GM13977 (cell line): ENCODE results near the gene ZDHHC14.

Experiments
- DNase-seq: peaks from one replicate; pipeline ENCODE4 v3.0.0; 2012; ENCODE audit warnings: low spot score
- CTCF ChIP-seq: IDR thresholded peaks from 2 replicates; pipeline ENCODE4 v1.5.1; 2012; ENCODE audit warnings: mild to moderate bottlenecking, control low read depth; ENCODE audit not compliant: insufficient read depth; ENCODE audit errors: extremely low read depth, missing control alignments
- in situ Hi-C: fragments of 300-500 bp; cut with MboI; formaldehyde crosslinking; loops from one replicate; pipeline ENCODE4 v1.12.0; 2022; ENCODE audit warnings: low sequenced_read_pairs, low pct_unique_long_range_greater_than_20kb, mixed read lengths, inconsistent platforms; ENCODE audit not compliant: unreplicated experiment

Gene ZDHHC14

GRCh38 chr6:157554747-157555146 lies 173.8 kb downstream of the ZDHHC14 start:
- in situ Hi-C loops, result no loop called here
- no peak for DNase-seq
- no peak for TF ChIP-seq CTCF

GRCh38 chr6:157555455-157556143 lies 174.6 kb downstream of the ZDHHC14 start:
- no peak for TF ChIP-seq CTCF
- in situ Hi-C loops, result no loop called here
- DNase-seq, result no peak

- in situ Hi-C loops, result no loop called here
- no peak for DNase-seq
- TF ChIP-seq CTCF, result no peak
Measured at GRCh38 chr6:157556144-157556645, 175.2 kb downstream of the ZDHHC14 start.

- no peak for TF ChIP-seq CTCF
- no peak for DNase-seq
- in situ Hi-C loops, result no loop called here
Measured at GRCh38 chr6:157556671-157557430, 175.9 kb downstream of the ZDHHC14 start.

- TF ChIP-seq CTCF, result no peak
- DNase-seq, result peak; percentile 62
- in situ Hi-C loops, result no loop called here
Measured at GRCh38 chr6:157557559-157557958, 176.6 kb downstream of the ZDHHC14 start.

GRCh38 chr6:157558049-157558448 lies 177.1 kb downstream of the ZDHHC14 start:
- DNase-seq, result no peak
- in situ Hi-C loops, result no loop called here
- no peak for TF ChIP-seq CTCF
